Measurements from ENCODE around the gene CDK3.

- TF ChIP-seq CTCF (conservative IDR thresholded peaks at IDR 0.05; ENCODE audit: low read depth, low read length), result peak; percentile 45
- no peak for TF ChIP-seq EZH2phosphoT487 (IDR thresholded peaks at IDR 0.05; ENCODE audit: borderline replicate concordance, low read length)
- no peak for TF ChIP-seq EZH2 (IDR thresholded peaks at IDR 0.05; ENCODE audit: low read length, unreplicated experiment)
These were observed 31.6 kb downstream of the CDK3 start for GRCh38 chr17:76032073-76032779.

Measured in PC-3 (cell line).